MG63 (cell line): ENCODE data around the gene GNPNAT1. TPM values are rescaled to one million over a fixed set of nuclear protein-coding genes. Genes with fewer than 3 reads are reported as not detected.

Source experiments
- DNase-seq: peaks from one replicate; pipeline ENCODE4 v3.0.0-alpha.2; 2020
- H3K27me3 ChIP-seq: fragments of 250-450 bp; sonication (Bioruptor Pico); 2 replicates; pipeline ENCODE4 v1.5.1; 2020; ENCODE audit warnings: mild to moderate bottlenecking, moderate library complexity
- H3K36me3 ChIP-seq: fragments of 250-450 bp; sonication (Bioruptor Pico); 2 replicates; pipeline ENCODE4 v1.5.1; 2020; ENCODE audit warnings: mild to moderate bottlenecking, moderate library complexity
- H3K4me3 ChIP-seq: fragments of 250-450 bp; sonication (Bioruptor Pico); 2 replicates; pipeline ENCODE4 v1.5.1; 2020; ENCODE audit warnings: mild to moderate bottlenecking, moderate library complexity
- H3K9me3 ChIP-seq: fragments of 250-450 bp; sonication (Bioruptor Pico); 2 replicates; pipeline ENCODE4 v1.5.1; 2020; ENCODE audit warnings: mild to moderate bottlenecking, moderate library complexity
- total RNA-seq: library from RNA; depleted of rRNA; stranded (reverse); fragments of >200 nt; shearing (Covaris generic); gene quantifications from 2 replicates; pipeline ENCODE4 v1.2.3, GENCODE V29; 2014; ENCODE audit warnings: low replicate concordance; rRNA removed

GNPNAT1 gene
- total RNA-seq, result 37.6 and 84.2 TPM in 2 replicates

DNA sequence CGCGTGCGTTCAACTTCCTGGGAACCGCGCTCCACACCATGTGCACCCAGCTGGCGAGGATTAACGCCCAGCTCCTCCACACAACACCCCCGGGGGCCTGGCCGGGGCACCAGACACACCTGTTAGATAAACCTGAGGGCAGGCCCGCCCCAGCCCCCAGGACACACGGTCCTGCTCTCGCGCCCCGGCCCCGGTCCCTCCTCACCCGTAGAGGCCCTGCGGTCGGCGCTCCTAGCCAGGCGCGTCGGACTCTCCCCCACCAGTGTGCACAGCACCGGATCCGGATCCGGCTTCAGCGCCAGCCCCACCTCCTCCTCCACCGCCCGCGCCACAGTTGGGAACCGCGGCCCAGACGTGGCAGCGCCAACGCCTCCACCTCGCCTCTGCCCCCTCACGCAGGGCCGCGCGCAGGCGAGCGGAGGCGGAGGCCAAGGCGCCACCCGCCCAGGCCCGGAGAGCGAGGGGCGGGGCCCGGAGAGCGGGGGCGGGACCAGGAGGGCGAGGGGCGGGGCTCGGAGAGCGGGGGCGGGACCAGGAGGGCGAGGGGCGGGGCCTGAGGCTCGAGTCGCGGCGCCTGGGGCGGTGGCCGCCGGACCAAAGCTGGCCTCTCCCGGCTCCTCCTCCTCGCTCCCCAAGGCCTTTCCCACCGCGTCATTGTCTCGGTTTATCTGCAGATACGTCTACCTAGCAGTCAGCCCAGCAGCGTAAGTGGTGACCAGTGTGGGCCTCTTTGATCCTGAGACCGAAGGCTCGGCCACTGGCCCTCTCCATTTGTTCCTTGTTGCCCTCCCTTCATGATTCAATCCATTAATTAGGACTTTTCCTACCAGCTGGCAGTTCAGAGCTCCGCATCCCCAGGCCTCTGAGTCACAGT is at the start of gene GNPNAT1:
Gene GNPNAT1 (minus strand): TSS at position 385 of the 874 bp plus-strand sequence. CDS start 6,957 bp downstream, outside the sequence.
- DNase-seq, result peak; percentile 93
- Histone ChIP-seq H3K36me3 (peaks cover 16% of the 10 kb centered on the region), H3K9me3 (no peaks in the 10 kb centered on the region), H3K27me3 (no peaks in the 10 kb centered on the region), H3K4me3 (peak within 1 kb of the TSS; percentile 80)

DNA sequence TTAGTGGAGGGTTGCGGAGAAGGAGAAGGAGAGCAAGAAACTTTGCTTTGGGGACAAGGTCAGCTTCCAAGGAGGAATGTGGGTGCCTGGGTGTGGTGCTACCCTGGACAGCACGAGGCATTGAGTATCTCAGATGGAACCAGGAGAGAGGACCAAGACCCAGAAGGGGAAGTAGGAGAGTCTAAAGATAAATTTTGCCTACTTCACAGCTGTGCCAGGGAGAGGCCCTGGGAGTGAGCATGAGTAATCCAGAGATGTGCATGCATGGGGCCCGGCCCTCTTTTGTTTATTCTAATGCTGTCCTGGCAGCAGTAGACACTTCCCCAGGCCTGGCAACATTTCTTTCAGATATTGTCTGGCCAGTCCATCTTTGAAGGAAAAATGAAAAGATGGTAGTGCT is 49.5 kb upstream of the GNPNAT1 start:
- no peaks in the 10 kb centered on the region for H3K36me3 ChIP-seq
- H3K4me3 ChIP-seq, result no peak overlapping the region
- no peaks in the 10 kb centered on the region for H3K9me3 ChIP-seq
- peak; percentile 81 for DNase-seq
- no peaks in the 10 kb centered on the region for H3K27me3 ChIP-seq

DNA sequence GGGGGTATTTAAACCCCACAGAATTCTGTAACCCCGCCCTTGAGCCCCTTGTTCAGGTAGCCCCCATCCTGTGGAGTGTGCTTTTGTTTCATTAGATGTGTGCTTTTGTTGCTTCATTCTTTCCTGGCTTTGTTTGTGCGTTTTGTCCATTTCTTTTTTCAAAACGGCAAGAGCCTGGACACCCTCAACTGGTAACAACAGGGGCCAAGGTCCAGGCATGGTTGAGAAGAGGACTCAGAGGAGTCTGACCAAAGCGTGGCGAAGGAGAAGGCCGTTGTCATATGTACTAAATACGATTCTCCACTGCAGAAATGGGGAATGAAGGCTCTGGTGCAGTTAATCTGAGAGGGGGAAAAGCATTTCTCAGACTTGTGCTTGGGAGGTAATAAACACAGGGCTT is 46.0 kb upstream of the GNPNAT1 start:
- H3K36me3 ChIP-seq, result no peaks in the 10 kb centered on the region
- DNase-seq, result no peak
- no peak overlapping the region for H3K4me3 ChIP-seq
- H3K9me3 ChIP-seq, result no peaks in the 10 kb centered on the region
- no peaks in the 10 kb centered on the region for H3K27me3 ChIP-seq

DNA sequence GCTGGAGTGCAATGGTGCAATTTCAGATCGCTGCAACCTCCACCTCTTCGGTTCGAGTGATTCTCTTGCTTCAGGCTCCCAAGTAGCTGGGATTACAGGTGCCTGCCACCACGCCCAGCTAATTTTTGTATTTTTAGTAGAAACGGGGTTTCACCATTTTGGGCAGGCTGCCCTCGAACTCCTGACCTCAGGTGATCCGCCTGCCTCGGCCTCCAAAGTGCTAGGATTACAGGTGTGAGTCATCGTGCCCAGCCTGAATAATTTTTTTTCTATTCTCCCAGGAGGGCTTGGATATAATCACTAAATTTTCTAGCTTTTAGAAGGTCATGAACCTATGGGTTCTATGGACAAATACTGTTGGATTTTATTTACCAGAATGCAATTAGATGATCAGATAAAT is 44.7 kb upstream of the GNPNAT1 start:
- Histone ChIP-seq H3K4me3 (no peak overlapping the region), H3K27me3 (no peaks in the 10 kb centered on the region), H3K36me3 (no peaks in the 10 kb centered on the region), H3K9me3 (no peaks in the 10 kb centered on the region)
- DNase-seq, result peak; percentile 10

DNA sequence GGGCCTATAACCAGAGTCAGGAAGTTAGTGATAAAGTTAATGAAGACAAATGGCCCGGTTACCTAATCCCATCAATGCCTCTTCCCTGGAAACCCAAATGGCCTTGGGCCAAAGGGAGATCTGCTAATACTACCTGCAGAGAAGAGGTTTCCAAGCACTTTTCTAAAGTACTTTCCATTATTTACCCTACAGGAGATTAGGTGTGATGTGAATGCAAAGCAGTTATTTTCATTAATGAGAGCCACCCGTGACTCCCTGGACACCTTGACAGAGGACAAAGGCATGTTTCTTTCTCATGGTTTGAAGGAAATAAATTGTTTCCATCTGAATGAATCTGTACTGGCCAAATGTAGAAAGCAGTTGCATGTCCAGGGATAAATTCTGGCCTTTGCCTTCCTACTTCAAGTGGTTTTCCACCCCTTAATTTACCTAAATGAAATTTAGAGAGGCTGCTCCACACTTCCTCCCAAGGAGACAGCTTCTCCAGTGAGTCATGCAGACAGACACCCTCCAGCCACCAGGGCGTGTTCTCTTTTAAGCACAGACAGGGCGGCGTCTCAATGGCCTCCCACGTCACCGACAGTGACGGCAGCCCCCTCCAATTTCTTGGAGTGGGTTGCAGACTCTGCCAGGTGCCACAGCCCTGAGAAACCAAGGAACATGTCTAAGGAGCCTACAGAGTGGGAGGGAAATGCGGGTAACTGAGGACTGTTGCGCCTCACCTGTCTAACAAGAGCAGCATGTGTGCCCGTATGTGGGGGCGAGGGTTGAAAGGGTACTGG is 43.9 kb upstream of the GNPNAT1 start:
- no peaks in the 10 kb centered on the region for H3K27me3 ChIP-seq
- H3K4me3 ChIP-seq, result no peak overlapping the region
- H3K36me3 ChIP-seq, result no peaks in the 10 kb centered on the region
- DNase-seq, result peak; percentile 70
- no peaks in the 10 kb centered on the region for H3K9me3 ChIP-seq

DNA sequence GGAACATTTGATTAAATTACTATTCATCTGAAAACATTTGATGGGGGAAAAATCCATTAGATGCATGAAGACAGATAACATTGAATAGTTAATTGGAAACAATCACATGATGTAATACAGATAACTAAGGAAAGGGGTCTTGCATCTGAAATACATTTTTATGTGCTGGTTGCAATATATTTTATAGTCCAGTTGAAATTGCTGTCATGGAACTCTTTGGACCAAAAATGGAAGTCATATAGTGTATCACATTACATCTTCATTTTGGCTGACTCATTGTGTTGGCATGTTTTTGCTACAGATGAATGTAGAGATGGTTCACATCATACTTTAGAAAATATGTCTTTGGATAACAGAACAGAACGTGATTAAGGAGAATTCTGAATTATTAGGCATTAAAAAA is 43.0 kb upstream of the GNPNAT1 start:
- Histone ChIP-seq H3K36me3 (no peaks in the 10 kb centered on the region), H3K4me3 (no peak overlapping the region), H3K9me3 (no peaks in the 10 kb centered on the region), H3K27me3 (no peaks in the 10 kb centered on the region)
- no peak for DNase-seq

DNA sequence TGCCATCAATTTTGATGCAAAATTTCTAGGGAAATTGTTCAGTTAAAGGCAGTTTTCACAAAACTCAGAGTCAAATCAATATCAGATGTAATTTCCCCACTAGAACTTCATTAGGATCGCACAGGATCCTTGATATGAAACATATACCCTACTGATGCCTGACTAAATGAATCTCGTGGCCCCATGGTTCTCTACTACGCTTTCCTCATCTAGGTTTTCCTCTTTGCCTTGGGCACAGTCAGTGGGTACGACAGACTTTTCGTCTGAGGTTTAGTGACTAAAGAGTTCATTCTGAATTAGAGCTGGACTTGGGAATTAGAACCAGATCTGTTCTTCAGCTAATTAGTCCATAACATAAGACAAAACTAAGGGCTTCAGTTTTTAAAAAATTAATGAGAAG is 42.5 kb upstream of the GNPNAT1 start:
- no peaks in the 10 kb centered on the region for H3K9me3 ChIP-seq
- H3K4me3 ChIP-seq, result no peak overlapping the region
- no peak for DNase-seq
- no peaks in the 10 kb centered on the region for H3K36me3 ChIP-seq
- H3K27me3 ChIP-seq, result no peaks in the 10 kb centered on the region

DNA sequence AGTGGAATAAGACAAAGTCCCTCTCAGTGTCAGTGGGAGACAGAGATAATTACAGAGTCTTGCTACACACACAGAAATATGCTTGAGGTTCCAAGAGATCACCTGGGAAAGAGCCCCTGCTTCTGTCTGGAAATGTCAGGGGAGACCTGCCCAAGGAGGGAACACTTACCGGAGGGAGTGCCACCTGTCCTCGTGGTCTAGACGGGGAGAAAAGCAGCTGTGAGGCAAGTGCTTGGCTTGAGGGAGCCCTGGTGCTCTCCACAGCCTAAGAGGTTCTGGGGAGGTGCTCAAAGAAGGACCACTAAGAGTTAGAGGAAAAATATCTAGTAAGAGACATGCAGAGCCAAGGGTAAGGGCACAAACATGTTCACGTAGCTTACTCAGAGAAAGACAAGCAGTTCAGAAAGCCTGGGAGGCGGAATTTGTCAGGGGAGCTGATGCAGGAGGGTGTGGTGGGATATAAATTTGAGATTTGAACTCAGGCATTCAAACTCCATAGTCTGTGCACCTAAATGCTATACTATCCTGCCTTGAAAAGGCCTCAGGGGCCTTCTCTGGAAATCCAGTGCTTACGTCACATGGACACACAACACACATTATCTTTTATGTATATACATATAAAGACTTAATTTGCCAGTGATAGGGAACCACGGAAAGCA is 38.2 kb upstream of the GNPNAT1 start:
- H3K36me3 ChIP-seq, result no peaks in the 10 kb centered on the region
- H3K27me3 ChIP-seq, result no peaks in the 10 kb centered on the region
- no peak for DNase-seq
- H3K9me3 ChIP-seq, result no peaks in the 10 kb centered on the region
- H3K4me3 ChIP-seq, result no peak overlapping the region

DNA sequence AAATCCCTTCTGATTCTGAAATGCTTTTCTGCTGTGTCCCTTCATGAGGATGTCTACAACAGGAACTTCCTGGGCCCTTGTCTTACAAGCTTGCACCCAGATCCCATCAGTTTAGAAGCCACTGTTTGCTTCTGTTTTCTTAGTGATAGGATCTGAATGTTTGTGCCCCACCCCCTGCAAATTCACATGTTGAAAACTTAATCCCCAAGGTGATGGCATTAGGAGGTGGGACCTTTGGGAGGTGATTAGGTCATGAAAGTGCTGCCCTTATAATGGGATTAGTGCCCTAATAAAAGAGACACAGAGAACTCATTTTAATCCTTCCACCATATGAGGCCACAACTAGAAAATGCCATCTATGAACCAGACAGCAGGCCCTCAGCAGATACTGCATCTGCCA is 36.0 kb upstream of the GNPNAT1 start:
- H3K4me3 ChIP-seq, result no peak overlapping the region
- H3K9me3 ChIP-seq, result no peaks in the 10 kb centered on the region
- DNase-seq, result no peak
- no peaks in the 10 kb centered on the region for H3K36me3 ChIP-seq
- H3K27me3 ChIP-seq, result no peaks in the 10 kb centered on the region

DNA sequence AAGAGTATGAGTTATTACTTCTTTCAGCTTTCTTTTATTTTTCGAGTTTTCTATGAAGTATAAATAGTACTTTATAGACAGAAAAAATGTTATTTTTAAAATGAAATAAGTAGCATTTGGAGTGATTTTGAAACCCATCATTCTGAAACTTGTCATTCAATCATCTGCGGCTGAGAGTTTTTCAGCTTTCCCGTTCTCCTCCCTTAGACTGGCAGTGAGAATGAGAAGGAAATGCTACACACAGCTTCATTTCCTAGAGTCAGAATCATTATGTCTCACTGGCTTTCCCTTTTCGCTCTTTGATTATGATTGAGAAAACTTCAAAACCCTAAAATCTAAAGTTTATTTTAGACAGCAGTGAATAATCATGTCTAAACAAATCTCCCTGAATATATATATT is 33.7 kb upstream of the GNPNAT1 start:
- Histone ChIP-seq H3K9me3 (no peaks in the 10 kb centered on the region), H3K36me3 (no peaks in the 10 kb centered on the region), H3K4me3 (no peak overlapping the region), H3K27me3 (no peaks in the 10 kb centered on the region)
- no peak for DNase-seq

DNA sequence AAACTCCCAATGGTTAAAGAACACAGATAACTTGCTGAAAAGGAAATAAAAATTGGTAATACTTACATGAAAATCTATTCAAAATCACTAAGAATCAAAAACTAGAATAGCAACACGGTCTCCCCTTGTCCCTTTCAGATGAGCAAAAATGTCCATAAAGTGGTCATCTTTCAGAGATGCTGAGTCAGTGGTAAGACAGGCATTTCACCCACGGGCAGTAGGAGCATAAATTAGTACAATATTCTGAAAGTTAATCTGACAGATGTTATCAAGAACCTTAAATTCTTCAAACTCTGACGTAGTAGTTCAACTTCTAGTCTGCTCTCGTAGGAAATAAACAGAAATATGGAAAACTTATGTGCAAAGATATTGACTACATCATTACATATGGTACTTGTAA is 33.1 kb upstream of the GNPNAT1 start:
- Histone ChIP-seq H3K4me3 (no peak overlapping the region), H3K9me3 (no peaks in the 10 kb centered on the region), H3K36me3 (no peaks in the 10 kb centered on the region), H3K27me3 (no peaks in the 10 kb centered on the region)
- DNase-seq, result no peak

DNA sequence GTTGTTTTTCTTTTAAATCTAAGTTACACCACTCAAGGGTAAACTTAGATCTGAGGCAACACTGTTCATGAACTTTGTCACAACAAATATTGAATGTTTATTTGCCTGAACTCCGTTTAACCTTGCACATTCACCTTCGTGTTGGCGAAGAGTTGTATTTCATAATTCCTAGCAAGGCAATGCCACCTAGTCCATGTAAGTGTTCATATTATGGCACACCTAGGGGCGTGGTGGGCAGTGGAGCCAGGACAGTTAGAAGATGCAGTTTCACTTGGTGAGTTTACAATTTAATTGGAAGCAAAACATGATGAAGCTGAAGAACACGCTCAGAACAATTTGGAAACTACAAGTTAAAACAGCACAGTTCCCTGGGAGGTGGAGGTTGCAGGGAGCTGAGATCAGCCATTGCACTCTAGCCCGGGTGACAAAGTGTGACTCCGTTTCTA is 30.4 kb upstream of the GNPNAT1 start:
- no peak for DNase-seq
- Histone ChIP-seq H3K4me3 (no peak overlapping the region), H3K9me3 (no peaks in the 10 kb centered on the region), H3K27me3 (no peaks in the 10 kb centered on the region), H3K36me3 (no peaks in the 10 kb centered on the region)

DNA sequence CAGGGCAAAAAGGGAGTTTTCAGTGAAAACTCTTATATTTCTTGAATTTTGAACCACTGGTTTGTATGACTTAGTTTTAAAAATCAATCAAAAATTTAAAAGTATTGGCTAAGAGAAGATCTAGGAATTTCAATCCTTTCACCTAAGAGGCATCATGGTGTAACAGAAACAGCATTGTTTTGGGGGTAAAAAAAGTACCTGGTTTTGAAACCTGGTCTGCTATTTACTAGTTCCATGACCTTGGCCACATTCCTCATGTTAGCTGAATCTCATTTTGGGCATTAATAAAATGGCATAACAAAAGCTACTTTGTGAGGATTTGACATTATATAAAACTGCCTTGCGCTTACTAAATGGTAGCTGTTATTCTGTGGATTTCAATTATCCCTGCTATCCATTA is 16.7 kb upstream of the GNPNAT1 start:
- no peaks in the 10 kb centered on the region for H3K36me3 ChIP-seq
- DNase-seq, result no peak
- H3K4me3 ChIP-seq, result no peak overlapping the region
- H3K27me3 ChIP-seq, result no peaks in the 10 kb centered on the region
- H3K9me3 ChIP-seq, result no peaks in the 10 kb centered on the region

DNA sequence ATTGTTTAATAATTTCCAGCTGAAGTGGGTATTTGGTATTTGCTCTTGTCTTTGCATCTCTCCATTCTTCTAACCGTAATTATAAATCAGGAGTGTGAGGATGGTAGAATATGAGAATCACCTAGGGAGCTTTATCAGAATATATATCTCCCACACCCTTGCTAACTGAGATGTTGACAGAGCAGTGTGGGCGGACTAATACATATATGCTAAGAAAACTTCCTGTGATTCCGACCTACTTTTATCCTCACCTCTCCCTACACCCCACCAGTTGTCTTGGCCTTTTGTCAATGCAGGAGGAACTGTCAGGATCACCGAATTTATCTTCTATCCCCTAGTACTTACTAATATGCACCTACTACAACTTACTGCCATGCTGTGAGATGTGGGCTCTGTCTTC is 14.7 kb upstream of the GNPNAT1 start:
- no peak for DNase-seq
- Histone ChIP-seq H3K9me3 (no peaks in the 10 kb centered on the region), H3K27me3 (no peaks in the 10 kb centered on the region)

DNA sequence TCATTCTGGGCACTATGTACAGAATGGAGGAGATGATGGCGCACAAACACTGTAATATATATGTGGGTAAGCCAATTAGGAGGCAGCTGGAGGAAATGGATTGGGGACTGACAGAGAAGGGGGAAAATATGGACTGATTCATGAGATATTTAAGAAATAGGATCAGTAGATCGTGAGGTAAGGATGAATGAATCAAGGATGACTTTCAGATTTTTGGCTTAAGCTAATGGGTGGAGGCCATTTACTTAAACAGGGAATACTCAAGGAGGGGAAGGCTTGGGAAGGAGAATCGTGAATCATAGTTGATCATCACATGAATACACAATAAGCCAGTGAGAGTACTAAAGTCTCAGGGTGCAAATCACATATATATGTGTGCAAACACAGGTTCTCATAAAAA is 11.2 kb upstream of the GNPNAT1 start:
- H3K4me3 ChIP-seq, result no peak overlapping the region
- no peaks in the 10 kb centered on the region for H3K36me3 ChIP-seq
- H3K27me3 ChIP-seq, result no peaks in the 10 kb centered on the region
- no peaks in the 10 kb centered on the region for H3K9me3 ChIP-seq
- DNase-seq, result peak; percentile 24

More for the DNA sequence above, 14.7 kb upstream of the GNPNAT1 start:
- Histone ChIP-seq H3K4me3 (no peak overlapping the region), H3K36me3 (no peaks in the 10 kb centered on the region)

DNA sequence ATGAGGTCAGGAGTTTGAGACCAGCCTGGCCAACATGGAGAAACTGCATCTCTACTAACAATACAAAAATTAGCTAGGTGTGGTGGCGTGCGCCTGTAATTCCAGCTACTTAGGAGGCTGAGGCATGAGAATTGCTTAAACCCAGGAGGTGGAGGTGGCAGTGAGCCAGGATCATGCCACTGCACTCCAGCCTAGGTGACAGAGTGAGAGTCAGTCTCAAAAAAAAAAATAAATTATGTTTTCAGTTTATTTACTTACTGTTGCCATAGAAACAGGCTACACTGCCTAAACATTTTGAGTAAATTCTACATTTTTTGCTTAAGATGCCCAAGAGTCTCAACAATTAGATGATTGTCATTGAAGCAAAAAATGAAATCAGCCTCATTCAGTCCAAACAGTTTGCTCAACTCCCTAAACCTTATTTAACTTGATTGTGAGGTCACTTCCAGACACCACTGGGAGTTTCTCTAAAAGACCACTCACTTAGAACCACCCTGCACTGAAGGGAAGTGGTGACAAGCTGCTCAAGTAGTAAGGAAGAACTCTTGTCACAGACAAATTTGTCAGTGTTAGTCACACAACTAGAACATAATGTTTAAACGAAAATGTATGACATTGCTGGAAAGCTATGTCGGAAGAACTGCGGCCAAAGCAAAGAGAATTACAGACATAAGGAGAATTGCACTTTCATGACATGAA is 9.8 kb upstream of the GNPNAT1 start:
- H3K9me3 ChIP-seq, result no peaks in the 10 kb centered on the region
- DNase-seq, result peak; percentile 34
- no peaks in the 10 kb centered on the region for H3K36me3 ChIP-seq
- H3K27me3 ChIP-seq, result no peaks in the 10 kb centered on the region
- H3K4me3 ChIP-seq, result no peak overlapping the region

DNA sequence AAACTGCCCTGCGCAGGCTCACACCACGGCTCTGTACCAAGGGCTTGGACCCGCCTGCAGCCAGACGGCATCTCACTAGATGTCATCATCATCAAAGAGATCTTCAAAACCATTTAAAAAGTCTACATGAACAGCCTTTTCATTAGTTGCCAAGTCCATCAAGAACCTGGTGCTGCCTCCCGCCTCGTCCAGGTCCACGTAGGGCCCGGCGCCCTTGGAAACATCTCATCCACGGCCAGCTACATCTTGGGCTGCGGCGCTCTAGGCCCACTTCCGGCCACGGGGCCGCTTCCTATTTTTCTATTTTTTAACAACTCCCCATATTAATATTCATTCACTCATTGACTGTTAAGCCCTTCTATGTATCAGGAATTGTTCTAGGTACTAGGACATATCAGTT is 7.4 kb upstream of the GNPNAT1 start:
- Histone ChIP-seq H3K36me3 (no peaks in the 10 kb centered on the region), H3K4me3 (no peak overlapping the region), H3K27me3 (no peaks in the 10 kb centered on the region), H3K9me3 (no peaks in the 10 kb centered on the region)
- no peak for DNase-seq
